GM15510 (cell line): ENCODE results near the gene CPSF4L.

Experiments used
- POLR2A ChIP-seq: IDR thresholded peaks from 3 replicates; pipeline ENCODE4 v1.6.1; 2011; ENCODE audit warnings: borderline replicate concordance; ENCODE audit not compliant: insufficient read length; ENCODE audit errors: extremely low read depth

The CPSF4L gene

GRCh38 chr17:73232587-73233373 lies 28.9 kb downstream of the CPSF4L start:
- TF ChIP-seq POLR2A = no peak

- peak; percentile 77 for TF ChIP-seq POLR2A
Measured at GRCh38 chr17:73231841-73232586, 29.7 kb downstream of the CPSF4L start.

GRCh38 chr17:73231395-73231794 lies 30.3 kb downstream of the CPSF4L start:
- no peak for TF ChIP-seq POLR2A

GRCh38 chr17:73230088-73230487 lies 31.6 kb downstream of the CPSF4L start:
- TF ChIP-seq POLR2A = no peak

- no peak for TF ChIP-seq POLR2A
Measured at GRCh38 chr17:73228748-73229236, 32.9 kb downstream of the CPSF4L start.

- no peak for TF ChIP-seq POLR2A
Measured at GRCh38 chr17:73227944-73228343, 33.7 kb downstream of the CPSF4L start.

- no peak for TF ChIP-seq POLR2A
Measured at GRCh38 chr17:73227379-73227778, 34.3 kb downstream of the CPSF4L start.

GRCh38 chr17:73226556-73227172 lies 35.0 kb downstream of the CPSF4L start:
- no peak for TF ChIP-seq POLR2A

GRCh38 chr17:73224663-73225305 lies 36.9 kb downstream of the CPSF4L start:
- TF ChIP-seq POLR2A = no peak

- no peak for TF ChIP-seq POLR2A
Measured at GRCh38 chr17:73224237-73224636, 37.4 kb downstream of the CPSF4L start.

GRCh38 chr17:73223626-73224230 lies 38.0 kb downstream of the CPSF4L start:
- TF ChIP-seq POLR2A = no peak

- no peak for TF ChIP-seq POLR2A
Measured at GRCh38 chr17:73215447-73215846, 46.2 kb downstream of the CPSF4L start.

- no peak for TF ChIP-seq POLR2A
Measured at GRCh38 chr17:73214851-73215250, 46.8 kb downstream of the CPSF4L start.

GRCh38 chr17:73214008-73214407 lies 47.7 kb downstream of the CPSF4L start:
- no peak for TF ChIP-seq POLR2A

- TF ChIP-seq POLR2A = no peak
Measured at GRCh38 chr17:73211745-73212144, 49.9 kb downstream of the CPSF4L start.

- no peak for TF ChIP-seq POLR2A
Measured at GRCh38 chr17:73210002-73210678, 51.5 kb downstream of the CPSF4L start.
